ENCODE measurements around the gene PDE7B.
"Not testable (repeated sequence)": the region's sequence is repeated elsewhere in the genome, so short reads cannot be mapped to it uniquely, and the experiment has no call there.

PDE7B gene

GRCh38 chr6:135858931-135859330 is 7.4 kb downstream of the PDE7B start:
- TF ChIP-seq CTCF (IDR thresholded peaks at IDR 0.05) = no peak
- no peak for DNase-seq (ENCODE audit: low spot score)
- Histone ChIP-seq H3K4me3 (no peak overlapping the region), H3K27ac (no peak overlapping the region)

GRCh38 chr6:135860361-135860760 is 8.9 kb downstream of the PDE7B start:
- Histone ChIP-seq H3K27ac (no peak overlapping the region), H3K4me3 (no peak overlapping the region)
- no peak for TF ChIP-seq CTCF (IDR thresholded peaks at IDR 0.05)
- no peak for DNase-seq (ENCODE audit: low spot score)

- TF ChIP-seq CTCF (IDR thresholded peaks at IDR 0.05) = no peak
- no peak overlapping the region for H3K27ac ChIP-seq
- DNase-seq (ENCODE audit: low spot score) = no peak
These were observed 9.7 kb downstream of the PDE7B start for GRCh38 chr6:135861189-135861588.

GRCh38 chr6:135864929-135865328 is 13.4 kb downstream of the PDE7B start:
- not testable (repeated sequence) for DNase-seq (ENCODE audit: low spot score); H3K4me3 ChIP-seq; H3K27ac ChIP-seq

More at GRCh38 chr6:135861189-135861588, 9.7 kb downstream of the PDE7B start:
- no peak overlapping the region for H3K4me3 ChIP-seq

- Histone ChIP-seq H3K4me3 (no peak overlapping the region), H3K27ac (no peak overlapping the region)
- no peak for TF ChIP-seq CTCF (IDR thresholded peaks at IDR 0.05)
- DNase-seq (ENCODE audit: low spot score) = no peak
These were observed 15.1 kb downstream of the PDE7B start for GRCh38 chr6:135866445-135867123.

GRCh38 chr6:135867332-135867731 is 15.8 kb downstream of the PDE7B start:
- TF ChIP-seq CTCF (IDR thresholded peaks at IDR 0.05) = no peak
- Histone ChIP-seq H3K4me3 (no peak overlapping the region), H3K27ac (no peak overlapping the region)
- DNase-seq (ENCODE audit: low spot score) = no peak

- no peak overlapping the region for H3K4me3 ChIP-seq
- DNase-seq (ENCODE audit: low spot score) = no peak
- no peak for TF ChIP-seq CTCF (IDR thresholded peaks at IDR 0.05)
- no peak overlapping the region for H3K27ac ChIP-seq
These were observed 18.4 kb downstream of the PDE7B start for GRCh38 chr6:135869857-135870256.
